HCT116 (cell line): ENCODE measurements around the gene CYTL1. TPM values are rescaled to one million over a fixed set of nuclear protein-coding genes. Genes with fewer than 3 reads are reported as not detected.

Source experiments
- ATAC-seq: fragments of 200-7000 bp; cut with Tn5 transposase; 2 replicates; pipeline ENCODE4 v1.9.1; 2020; ENCODE audit warnings: mild to moderate bottlenecking, moderate library complexity
- BruUV-seq: library from RNA; stranded (reverse); fragments of 400-500 nt; replicated peaks from 2 replicates; lab custom pipeline; 2021; lab: Mats Ljungman, UMichigan
- CTCF ChIA-PET: fragments of 300-600 bp; sonication (Branson Sonifier 250); formaldehyde crosslinking; loops from one replicate; lab custom pipeline; 2021; ENCODE audit warnings: antibody characterized with exemption; lab: Charles Lee
- POLR2A ChIA-PET: fragments of 300-600, 350-600 bp; sonication (Branson Sonifier 250); formaldehyde crosslinking; loops from one replicate; lab custom pipeline; 2021; ENCODE audit warnings: antibody characterized with exemption; lab: Charles Lee
- RAD21 ChIA-PET, 2 experiments: fragments of 300-600 bp; sonication (Branson Sonifier 250); formaldehyde crosslinking; loops; one replicate each; lab custom pipeline; 2023; ENCODE audit warnings: low total read pairs in 2 of 2; ENCODE audit not compliant: uncharacterized antibody in 2 of 2, unreplicated experiment in 2 of 2, low non-redundant PET in 1 of 2; lab: Charles Lee
- DNase-seq: peaks from one replicate; pipeline ENCODE4 v3.0.0-alpha.2; 2010; ENCODE audit warnings: low read depth, low spot score
- H2AFZ ChIP-seq: fragments of 200-600 bp; shearing (Covaris generic), sonication (generic); 2 replicates; pipeline ENCODE4 v1.6.1; 2017; ENCODE audit warnings: low read depth, mixed run types, mixed read lengths, antibody characterized with exemption, low read length; ENCODE audit not compliant: poor library complexity, severe bottlenecking
- H3K27ac ChIP-seq: 2 replicates; pipeline ENCODE4 v1.5.1; 2012; ENCODE audit warnings: low read depth, low read length
- H3K27me3 ChIP-seq: fragments of 200-600 bp; sonication (generic); 2 replicates; pipeline ENCODE4 v1.6.1; 2016; ENCODE audit warnings: mixed run types, low read length, mixed read lengths; ENCODE audit not compliant: insufficient read depth
- H3K36me3 ChIP-seq, 2 experiments: fragments of 200-500 bp in 1 of 2; fragments of 200-600 bp in 1 of 2; sonication (Bioruptor generic) in 1 of 2; sonication (generic) in 1 of 2; 2 replicates each; pipeline versions ENCODE4 v1.5.1 to v1.6.1; 2014 to 2016; ENCODE audit warnings: low read length in 2 of 2, inconsistent platforms in 1 of 2, mixed read lengths in 1 of 2, mixed run types in 1 of 2; ENCODE audit not compliant: insufficient read depth in 2 of 2, control insufficient read depth in 1 of 2
- H3K4me1 ChIP-seq, 2 experiments: fragments of 200-600 bp in 1 of 2; sonication (generic) in 1 of 2; 2 replicates each; pipeline versions ENCODE4 v1.5.1 to v1.6.1; 2012 to 2017; ENCODE audit warnings: low read length in 2 of 2, inconsistent platforms in 1 of 2, mild to moderate bottlenecking in 1 of 2, mixed read lengths in 1 of 2, mixed run types in 1 of 2, moderate library complexity in 1 of 2; ENCODE audit not compliant: insufficient read depth in 2 of 2, control insufficient read depth in 1 of 2
- H3K4me2 ChIP-seq: fragments of 200-600 bp; sonication (generic); 2 replicates; pipeline ENCODE4 v1.6.1; 2017; ENCODE audit warnings: mixed run types, low read length, mixed read lengths
- H3K4me3 ChIP-seq, 2 experiments: fragments of 200-600 bp in 1 of 2; sonication (generic) in 1 of 2; replicated peaks in 1 of 2; 2 replicates each; pipeline ENCODE4 v1.5.1; 2011 to 2016; ENCODE audit warnings: low read length in 2 of 2, control low read depth in 1 of 2, low read depth in 1 of 2, mild to moderate bottlenecking in 1 of 2, mixed read lengths in 1 of 2, mixed run types in 1 of 2
- H3K79me2 ChIP-seq: fragments of 200-600 bp; sonication (generic); 2 replicates; pipeline ENCODE4 v1.6.1; 2017; ENCODE audit warnings: mild to moderate bottlenecking, mixed run types, low read length, moderate library complexity, mixed read lengths; ENCODE audit not compliant: insufficient read depth
- H3K9ac ChIP-seq: fragments of 200-600 bp; sonication (generic); 2 replicates; pipeline ENCODE4 v1.6.1; 2016; ENCODE audit warnings: low read length, mixed read lengths
- H3K9me2 ChIP-seq: fragments of 200-600 bp; sonication (generic), shearing (Covaris generic); 2 replicates; pipeline ENCODE4 v1.6.1; 2017; ENCODE audit warnings: mixed run types, mild to moderate bottlenecking, moderate library complexity; ENCODE audit not compliant: insufficient read depth
- H3K9me3 ChIP-seq, 2 experiments: fragments of 200-500 bp in 1 of 2; fragments of 200-600 bp in 1 of 2; sonication (Bioruptor generic) in 1 of 2; sonication (generic) in 1 of 2; 2 replicates each; pipeline ENCODE4 v1.6.1; 2014 to 2017; ENCODE audit warnings: low read length in 2 of 2, mixed read lengths in 2 of 2, inconsistent platforms in 1 of 2, low read depth in 1 of 2, mild to moderate bottlenecking in 1 of 2, mixed run types in 1 of 2, moderate library complexity in 1 of 2; ENCODE audit not compliant: control insufficient read depth in 1 of 2, insufficient read depth in 1 of 2
- H4K20me1 ChIP-seq: fragments of 200-600 bp; sonication (generic), shearing (Covaris generic); 2 replicates; pipeline ENCODE4 v1.6.1; 2017; ENCODE audit warnings: mixed run types, mild to moderate bottlenecking, moderate library complexity; ENCODE audit not compliant: insufficient read depth
- CBX3 ChIP-seq: IDR thresholded peaks from 2 replicates; pipeline ENCODE4 v1.6.1; 2012; ENCODE audit warnings: low read depth
- CEBPB ChIP-seq: IDR thresholded peaks from 2 replicates; pipeline ENCODE4 v1.6.1; 2012; ENCODE audit warnings: low read depth
- ELF1 ChIP-seq: IDR thresholded peaks from 2 replicates; pipeline ENCODE4 v1.6.1; 2012; ENCODE audit warnings: low read depth, borderline replicate concordance
- EZH2 ChIP-seq: fragments of 200-600 bp; sonication (generic); IDR thresholded peaks from 2 replicates; pipeline ENCODE4 v1.6.1; 2017; ENCODE audit warnings: antibody characterized with exemption, mixed run types
- EZH2phosphoT487 ChIP-seq: fragments of 200-600 bp; IDR thresholded peaks from 2 replicates; pipeline ENCODE4 v1.6.1; 2018; ENCODE audit warnings: antibody characterized with exemption, borderline replicate concordance
- FOSL1 ChIP-seq: IDR thresholded peaks from 2 replicates; pipeline ENCODE4 v1.6.1; 2012; ENCODE audit warnings: low read depth
- JUND ChIP-seq: IDR thresholded peaks from 2 replicates; pipeline ENCODE4 v1.6.1; 2012
- POLR2AphosphoS5 ChIP-seq: IDR thresholded peaks from 2 replicates; pipeline ENCODE4 v1.6.1; 2011; ENCODE audit warnings: mild to moderate bottlenecking, low read depth, low read length, moderate library complexity
- SP1 ChIP-seq: IDR thresholded peaks from 2 replicates; pipeline ENCODE4 v1.6.1; 2012; ENCODE audit warnings: low read depth
- TCF7L2 ChIP-seq: IDR thresholded peaks from 2 replicates; pipeline ENCODE4 v1.7.0; 2011; ENCODE audit warnings: borderline replicate concordance, inconsistent platforms; ENCODE audit not compliant: insufficient read depth, insufficient read length; ENCODE audit errors: extremely low read depth
- YY1 ChIP-seq: IDR thresholded peaks from 2 replicates; pipeline ENCODE4 v1.6.1; 2011; ENCODE audit warnings: low read length, low read depth, moderate library complexity, mild to moderate bottlenecking; ENCODE audit not compliant: insufficient replicate concordance; ENCODE audit errors: extremely low read depth
- ZFX ChIP-seq: fragments of 450-650 bp; IDR thresholded peaks from 2 replicates; pipeline ENCODE4 v1.6.1; 2017
- ZNF274 ChIP-seq: fragments of 200-500 bp; sonication (Bioruptor generic); IDR thresholded peaks from 2 replicates; pipeline ENCODE4 v1.6.1; 2014; ENCODE audit warnings: mild to moderate bottlenecking, low read depth, low read length, inconsistent platforms
- intact Hi-C: fragments of 100-400 bp; cut with micrococcal nuclease; formaldehyde crosslinking; loops from 2 replicates; pipeline ENCODE4 v1.10.0; 2022
- total RNA-seq: library from RNA; stranded (reverse); gene quantifications from one replicate; pipeline ENCODE4 v1.2.1, GENCODE V29; 2021; ENCODE audit not compliant: unreplicated experiment
- TF ChIP-seq, protein P1 (sequence below): IDR thresholded peaks from 2 replicates; pipeline ENCODE4 v1.6.1; 2012
- TF ChIP-seq, protein P2 (sequence below): IDR thresholded peaks from 2 replicates; pipeline ENCODE4 v1.6.1; 2012
- TF ChIP-seq, protein P3 (sequence below): IDR thresholded peaks from 2 replicates; pipeline ENCODE4 v1.6.1; 2011; ENCODE audit warnings: mild to moderate bottlenecking, low read length, moderate library complexity; ENCODE audit not compliant: insufficient replicate concordance; ENCODE audit errors: extremely low read depth
- TF ChIP-seq, protein P4 (sequence below): IDR thresholded peaks from 2 replicates; pipeline ENCODE4 v1.6.1; 2012; ENCODE audit warnings: low read depth
- TF ChIP-seq, protein P5 (sequence below), 3 experiments: fragments of 200-600 bp in 1 of 3; sonication (generic) in 1 of 3; IDR thresholded peaks in 2 of 3; conservative IDR thresholded peaks in 1 of 3; 2 replicates each; pipeline ENCODE4 v1.5.1; 2012 to 2017; ENCODE audit warnings: low read depth in 2 of 3, low read length in 2 of 3, antibody characterized with exemption in 1 of 3, borderline replicate concordance in 1 of 3, control low read depth in 1 of 3, mild to moderate bottlenecking in 1 of 3, mixed read lengths in 1 of 3, mixed run types in 1 of 3, moderate library complexity in 1 of 3; ENCODE audit not compliant: insufficient read depth in 1 of 3

CYTL1 gene
- total RNA-seq, 1 experiment from 2014 or later: not detected

DNA sequence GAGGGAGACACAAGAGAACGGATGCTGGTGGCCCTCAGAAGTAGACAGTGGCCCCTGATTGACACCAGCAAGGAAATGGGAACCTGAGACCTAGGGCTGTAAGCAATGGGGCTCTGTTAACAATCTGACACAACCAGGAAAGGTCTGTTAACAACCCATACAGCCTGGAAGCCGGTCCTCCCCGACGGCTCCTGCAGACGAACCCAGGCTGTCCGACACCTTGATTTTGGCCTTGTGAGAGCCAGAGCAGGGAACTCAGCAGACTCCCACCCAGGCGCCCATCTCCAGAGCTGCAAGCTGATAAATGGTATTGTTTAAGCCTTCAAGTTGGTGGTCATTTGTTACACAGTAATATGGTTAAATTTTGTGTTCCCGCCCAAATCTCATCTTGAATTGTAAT lies 10.2 kb upstream of the CYTL1 start:
- ChIA-PET CTCF (no interaction called here), POLR2A (no interaction called here)
- H3K27me3 ChIP-seq: peaks cover 25% of the 10 kb centered on the region; the same call in 1 of the 2 replicates
- no peaks in the 10 kb centered on the region for H3K9me2 ChIP-seq
- no peaks in the 10 kb centered on the region for H4K20me1 ChIP-seq
- no peak for ATAC-seq
- no TSS peak for BruUV-seq
- H3K79me2 ChIP-seq: no peaks in the 10 kb centered on the region
- H3K9me3 ChIP-seq: no peaks in the 10 kb centered on the region
- H3K36me3 ChIP-seq: no peaks in the 10 kb centered on the region
- intact Hi-C loops: no loop called here
- no peak for TF ChIP-seq EZH2phosphoT487
- TF ChIP-seq, protein P1, sequence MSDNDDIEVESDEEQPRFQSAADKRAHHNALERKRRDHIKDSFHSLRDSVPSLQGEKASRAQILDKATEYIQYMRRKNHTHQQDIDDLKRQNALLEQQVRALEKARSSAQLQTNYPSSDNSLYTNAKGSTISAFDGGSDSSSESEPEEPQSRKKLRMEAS: no peak
- no peak for TF ChIP-seq POLR2AphosphoS5
- no peak for TF ChIP-seq ZNF274
- TF ChIP-seq CEBPB: no peak
- no peak for TF ChIP-seq ZFX
- no peak for TF ChIP-seq ELF1
- TF ChIP-seq YY1: no peak
- TF ChIP-seq, protein P2, sequence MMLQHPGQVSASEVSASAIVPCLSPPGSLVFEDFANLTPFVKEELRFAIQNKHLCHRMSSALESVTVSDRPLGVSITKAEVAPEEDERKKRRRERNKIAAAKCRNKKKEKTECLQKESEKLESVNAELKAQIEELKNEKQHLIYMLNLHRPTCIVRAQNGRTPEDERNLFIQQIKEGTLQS: no peak
- no peak for TF ChIP-seq FOSL1
- TF ChIP-seq, protein P3, sequence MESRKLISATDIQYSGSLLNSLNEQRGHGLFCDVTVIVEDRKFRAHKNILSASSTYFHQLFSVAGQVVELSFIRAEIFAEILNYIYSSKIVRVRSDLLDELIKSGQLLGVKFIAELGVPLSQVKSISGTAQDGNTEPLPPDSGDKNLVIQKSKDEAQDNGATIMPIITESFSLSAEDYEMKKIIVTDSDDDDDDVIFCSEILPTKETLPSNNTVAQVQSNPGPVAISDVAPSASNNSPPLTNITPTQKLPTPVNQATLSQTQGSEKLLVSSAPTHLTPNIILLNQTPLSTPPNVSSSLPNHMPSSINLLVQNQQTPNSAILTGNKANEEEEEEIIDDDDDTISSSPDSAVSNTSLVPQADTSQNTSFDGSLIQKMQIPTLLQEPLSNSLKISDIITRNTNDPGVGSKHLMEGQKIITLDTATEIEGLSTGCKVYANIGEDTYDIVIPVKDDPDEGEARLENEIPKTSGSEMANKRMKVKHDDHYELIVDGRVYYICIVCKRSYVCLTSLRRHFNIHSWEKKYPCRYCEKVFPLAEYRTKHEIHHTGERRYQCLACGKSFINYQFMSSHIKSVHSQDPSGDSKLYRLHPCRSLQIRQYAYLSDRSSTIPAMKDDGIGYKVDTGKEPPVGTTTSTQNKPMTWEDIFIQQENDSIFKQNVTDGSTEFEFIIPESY: no peak
- TF ChIP-seq, protein P4, sequence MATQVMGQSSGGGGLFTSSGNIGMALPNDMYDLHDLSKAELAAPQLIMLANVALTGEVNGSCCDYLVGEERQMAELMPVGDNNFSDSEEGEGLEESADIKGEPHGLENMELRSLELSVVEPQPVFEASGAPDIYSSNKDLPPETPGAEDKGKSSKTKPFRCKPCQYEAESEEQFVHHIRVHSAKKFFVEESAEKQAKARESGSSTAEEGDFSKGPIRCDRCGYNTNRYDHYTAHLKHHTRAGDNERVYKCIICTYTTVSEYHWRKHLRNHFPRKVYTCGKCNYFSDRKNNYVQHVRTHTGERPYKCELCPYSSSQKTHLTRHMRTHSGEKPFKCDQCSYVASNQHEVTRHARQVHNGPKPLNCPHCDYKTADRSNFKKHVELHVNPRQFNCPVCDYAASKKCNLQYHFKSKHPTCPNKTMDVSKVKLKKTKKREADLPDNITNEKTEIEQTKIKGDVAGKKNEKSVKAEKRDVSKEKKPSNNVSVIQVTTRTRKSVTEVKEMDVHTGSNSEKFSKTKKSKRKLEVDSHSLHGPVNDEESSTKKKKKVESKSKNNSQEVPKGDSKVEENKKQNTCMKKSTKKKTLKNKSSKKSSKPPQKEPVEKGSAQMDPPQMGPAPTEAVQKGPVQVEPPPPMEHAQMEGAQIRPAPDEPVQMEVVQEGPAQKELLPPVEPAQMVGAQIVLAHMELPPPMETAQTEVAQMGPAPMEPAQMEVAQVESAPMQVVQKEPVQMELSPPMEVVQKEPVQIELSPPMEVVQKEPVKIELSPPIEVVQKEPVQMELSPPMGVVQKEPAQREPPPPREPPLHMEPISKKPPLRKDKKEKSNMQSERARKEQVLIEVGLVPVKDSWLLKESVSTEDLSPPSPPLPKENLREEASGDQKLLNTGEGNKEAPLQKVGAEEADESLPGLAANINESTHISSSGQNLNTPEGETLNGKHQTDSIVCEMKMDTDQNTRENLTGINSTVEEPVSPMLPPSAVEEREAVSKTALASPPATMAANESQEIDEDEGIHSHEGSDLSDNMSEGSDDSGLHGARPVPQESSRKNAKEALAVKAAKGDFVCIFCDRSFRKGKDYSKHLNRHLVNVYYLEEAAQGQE: no peak
- no peak for TF ChIP-seq JUND
- TF ChIP-seq SP1: no peak
- TF ChIP-seq TCF7L2: no peak
- TF ChIP-seq EZH2: no peak
- no peak for TF ChIP-seq CBX3
- TF ChIP-seq, protein P5, sequence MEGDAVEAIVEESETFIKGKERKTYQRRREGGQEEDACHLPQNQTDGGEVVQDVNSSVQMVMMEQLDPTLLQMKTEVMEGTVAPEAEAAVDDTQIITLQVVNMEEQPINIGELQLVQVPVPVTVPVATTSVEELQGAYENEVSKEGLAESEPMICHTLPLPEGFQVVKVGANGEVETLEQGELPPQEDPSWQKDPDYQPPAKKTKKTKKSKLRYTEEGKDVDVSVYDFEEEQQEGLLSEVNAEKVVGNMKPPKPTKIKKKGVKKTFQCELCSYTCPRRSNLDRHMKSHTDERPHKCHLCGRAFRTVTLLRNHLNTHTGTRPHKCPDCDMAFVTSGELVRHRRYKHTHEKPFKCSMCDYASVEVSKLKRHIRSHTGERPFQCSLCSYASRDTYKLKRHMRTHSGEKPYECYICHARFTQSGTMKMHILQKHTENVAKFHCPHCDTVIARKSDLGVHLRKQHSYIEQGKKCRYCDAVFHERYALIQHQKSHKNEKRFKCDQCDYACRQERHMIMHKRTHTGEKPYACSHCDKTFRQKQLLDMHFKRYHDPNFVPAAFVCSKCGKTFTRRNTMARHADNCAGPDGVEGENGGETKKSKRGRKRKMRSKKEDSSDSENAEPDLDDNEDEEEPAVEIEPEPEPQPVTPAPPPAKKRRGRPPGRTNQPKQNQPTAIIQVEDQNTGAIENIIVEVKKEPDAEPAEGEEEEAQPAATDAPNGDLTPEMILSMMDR (IDR thresholded peaks at IDR 0.05 in 2 of 3, conservative IDR thresholded peaks at IDR 0.05 in 1 of 3; ENCODE audit: borderline replicate concordance in 1 of 3, insufficient read depth in 1 of 3, low read depth in 2 of 3, low read length in 2 of 3): no peak
- TF ChIP-seq, all 23 proteins: peak for 0
- H3K9ac ChIP-seq: no peak overlapping the region
- no peak overlapping the region for H3K4me3 ChIP-seq
- no peak overlapping the region for H2AFZ ChIP-seq
- H3K27ac ChIP-seq: no peak overlapping the region
- H3K4me2 ChIP-seq: no peak overlapping the region
- RAD21 ChIA-PET: no interaction called here
- H3K4me1 ChIP-seq: no peaks in the 10 kb centered on the region
- DNase-seq: no peak
